HepG2 (cell line): Measurements from ENCODE around the gene MAP1LC3B. TPM values are rescaled to one million over a fixed set of nuclear protein-coding genes. Genes with fewer than 3 reads are reported as not detected.

Experiments
- ATAC-seq: fragments of 200-7000 bp; cut with Tn5 transposase; 3 replicates; pipeline ENCODE4 v1.9.1; 2020; ENCODE audit warnings: mild to moderate bottlenecking, moderate library complexity
- BruUV-seq: library from RNA; stranded (reverse); fragments of 400-500 nt; replicated peaks from 2 replicates; lab custom pipeline; 2021; lab: Mats Ljungman, UMichigan
- CTCF ChIA-PET: fragments of 300-600 bp; formaldehyde crosslinking; extraction: SDS; loops from one replicate; lab custom pipeline; 2021; ENCODE audit warnings: low total read pairs, inconsistent platforms, low intra/inter-chr PET ratio; lab: Yijun Ruan, JAX
- POLR2A ChIA-PET: fragments of 350-600 bp; sonication (Branson Sonifier 250); formaldehyde crosslinking; loops from one replicate; lab custom pipeline; 2020; ENCODE audit warnings: antibody characterized with exemption, inconsistent platforms; lab: Yijun Ruan, JAX
- DNase-seq: peaks from one replicate; pipeline ENCODE4 v3.0.0-alpha.2; 2015; ENCODE audit warnings: low spot score
- FAIRE-seq: peaks from 3 replicates; lab custom pipeline; 2011; peaks lifted over from hg19 to GRCh38; lab: Jason Lieb, UNC
- H2AFZ ChIP-seq: one replicate; pipeline ENCODE4 v1.6.1; 2011; ENCODE audit warnings: low read length, inconsistent platforms
- H3K27ac ChIP-seq: fragments of 300-600 bp; 3 replicates; pipeline ENCODE4 v1.8.0; 2011; ENCODE audit warnings: mixed run types, mild to moderate bottlenecking, mixed read lengths, low read length, inconsistent platforms; ENCODE audit not compliant: insufficient read depth; ENCODE audit errors: extremely low read length
- H3K27me3 ChIP-seq, 2 experiments: fragments of 200-600 bp in 1 of 2; 2 replicates in 1 of 2; 3 replicates in 1 of 2; pipeline versions ENCODE4 v1.6.0 to v1.8.0; 2011; ENCODE audit warnings: low read length in 2 of 2, mild to moderate bottlenecking in 2 of 2, moderate library complexity in 2 of 2, inconsistent platforms in 1 of 2; ENCODE audit not compliant: insufficient read depth in 2 of 2, control insufficient read depth in 1 of 2
- H3K36me3 ChIP-seq, 2 experiments: fragments of 200-600 bp in 1 of 2; replicated peaks in 1 of 2; 2 replicates in 1 of 2; 3 replicates in 1 of 2; pipeline versions ENCODE4 v1.5.1 to v1.8.0; 2011; ENCODE audit warnings: low read length in 2 of 2, inconsistent platforms in 1 of 2; ENCODE audit not compliant: insufficient read depth in 2 of 2, control insufficient read depth in 1 of 2
- H3K4me1 ChIP-seq: 2 replicates; pipeline ENCODE4 v1.5.1; 2012; ENCODE audit warnings: low read length, inconsistent platforms; ENCODE audit not compliant: insufficient read depth
- H3K4me2 ChIP-seq: 2 replicates; pipeline ENCODE4 v1.6.0; 2011; ENCODE audit warnings: low read depth, low read length, inconsistent platforms
- H3K4me3 ChIP-seq, 3 experiments: fragments of 200-600 bp in 1 of 3; sonication (generic), shearing (Covaris generic) in 1 of 3; replicated peaks in 1 of 3; 2 replicates each; pipeline ENCODE4 v1.5.1; 2011 to 2016; ENCODE audit warnings: low read length in 3 of 3, inconsistent platforms in 2 of 3, low read depth in 2 of 3, mild to moderate bottlenecking in 2 of 3, control low read depth in 1 of 3, mixed read lengths in 1 of 3; ENCODE audit not compliant: insufficient read depth in 1 of 3
- H3K79me2 ChIP-seq: one replicate; pipeline ENCODE4 v1.6.1; 2011; ENCODE audit warnings: low read length, inconsistent platforms; ENCODE audit not compliant: insufficient read depth
- H3K9ac ChIP-seq: 2 replicates; pipeline ENCODE4 v1.6.0; 2011; ENCODE audit warnings: mild to moderate bottlenecking, low read depth, low read length, inconsistent platforms; ENCODE audit not compliant: insufficient read depth
- H3K9me3 ChIP-seq: 2 replicates; pipeline ENCODE4 v1.5.1; 2012; ENCODE audit warnings: mild to moderate bottlenecking, low read length
- H4K20me1 ChIP-seq: 2 replicates; pipeline ENCODE4 v1.6.0; 2011; ENCODE audit warnings: inconsistent platforms, mild to moderate bottlenecking, low read length, moderate library complexity; ENCODE audit not compliant: insufficient read depth
- AGO2 ChIP-seq: fragments of 200-400 bp; formaldehyde crosslinking; optimal IDR thresholded peaks from 2 replicates; pipeline ENCODE3; 2017; ENCODE audit warnings: mild to moderate bottlenecking, low read depth, low read length, moderate library complexity
- AKAP8 ChIP-seq: sonication (generic); formaldehyde crosslinking; IDR thresholded peaks from 2 replicates; pipeline ENCODE4 v1.5.1; 2020; ENCODE audit warnings: mild to moderate bottlenecking, missing genetic modification reagents
- ATF7-NPFF ChIP-seq: sonication (generic); formaldehyde crosslinking; IDR thresholded peaks from 2 replicates; pipeline ENCODE4 v1.8.1; 2023; ENCODE audit warnings: mild to moderate bottlenecking, low read depth, missing genetic modification reagents, moderate library complexity
- HNRNPH1 ChIP-seq: fragments of 200-400 bp; formaldehyde crosslinking; optimal IDR thresholded peaks from 2 replicates; pipeline ENCODE3; 2017; ENCODE audit warnings: mild to moderate bottlenecking, low read depth, low read length
- IKZF1 ChIP-seq: fragments of 450-650 bp; IDR thresholded peaks from 2 replicates; pipeline ENCODE4 v1.7.1; 2016
- POLR2A ChIP-seq, 2 experiments: IDR thresholded peaks; 2 replicates each; pipeline ENCODE4 v1.6.1; 2011; ENCODE audit warnings: low read depth in 2 of 2, low read length in 2 of 2, mild to moderate bottlenecking in 1 of 2, moderate library complexity in 1 of 2; ENCODE audit not compliant: insufficient read depth in 1 of 2
- POLR2AphosphoS5 ChIP-seq: IDR thresholded peaks from 2 replicates; pipeline ENCODE4 v1.6.1; 2012; ENCODE audit warnings: low read depth, low read length
- RBM22 ChIP-seq: fragments of 200-400 bp; formaldehyde crosslinking; optimal IDR thresholded peaks from 2 replicates; pipeline ENCODE3; 2017; ENCODE audit warnings: mild to moderate bottlenecking, low read length, moderate library complexity
- RCOR2 ChIP-seq: IDR thresholded peaks from 2 replicates; pipeline ENCODE4 v1.6.1; 2016; ENCODE audit warnings: missing biosample characterization, missing genetic modification reagents
- RELA ChIP-seq: sonication (generic); formaldehyde crosslinking; IDR thresholded peaks from 2 replicates; pipeline ENCODE4 v1.4.0; 2020; ENCODE audit warnings: missing genetic modification reagents
- SMC3 ChIP-seq: IDR thresholded peaks from 2 replicates; pipeline ENCODE4 v1.6.1; 2011; ENCODE audit warnings: low read length, improper control_type of control experiment
- TP53 ChIP-seq: sonication (generic); formaldehyde crosslinking; conservative IDR thresholded peaks from 2 replicates; pipeline ENCODE4 v1.4.0; 2020; ENCODE audit warnings: missing genetic modification reagents
- ZBTB38 ChIP-seq: sonication (generic); formaldehyde crosslinking; IDR thresholded peaks from 2 replicates; pipeline ENCODE4 v1.5.1; 2020; ENCODE audit warnings: mild to moderate bottlenecking, missing genetic modification reagents
- ZNF501 ChIP-seq: sonication (generic); formaldehyde crosslinking; IDR thresholded peaks from 2 replicates; pipeline ENCODE4 v1.5.1; 2020; ENCODE audit warnings: mild to moderate bottlenecking, moderate library complexity, missing genetic modification reagents
- ZNF678 ChIP-seq: sonication (generic); formaldehyde crosslinking; IDR thresholded peaks from 2 replicates; pipeline ENCODE4 v1.4.0; 2020; ENCODE audit warnings: mild to moderate bottlenecking, missing genetic modification reagents
- WGBS: methylation state at CpG from one replicate; pipeline ENCODE4 v1.1.6; 2017; ENCODE audit warnings: low lambda C conversion rate; 5-methylcytosine and 5-hydroxymethylcytosine counted together
- in situ Hi-C: cut with HindIII; loops from 2 replicates; pipeline ENCODE4 v1.10.0; 2017; ENCODE audit warnings: low pct_unique_long_range_greater_than_20kb; ENCODE audit not compliant: extremely low pct_ligation_motif_present
- intact Hi-C: fragments of 100-400 bp; cut with micrococcal nuclease; formaldehyde crosslinking; loops from one replicate; pipeline ENCODE4 v1.10.0; 2022; ENCODE audit not compliant: unreplicated experiment
- polyA plus RNA-seq, 8 experiments: library from polyadenylated mRNA; depleted of rRNA in 3 of 8; stranded (reverse) in 7 of 8; unstranded in 1 of 8; fragments of >200 nt; fragmentation: Illumina TruSeq in 4 of 8; extraction: Trizol in 4 of 8; gene quantifications; 2 replicates each; pipeline versions ENCODE4 v1.2.1 to v1.2.3, GENCODE V29; 2011 to 2016; ENCODE audit warnings: low read depth in 4 of 8, missing spikeins in 1 of 8, mixed read lengths in 1 of 8; ENCODE audit not compliant: insufficient read depth in 1 of 8
- total RNA-seq, 5 experiments: library from RNA; depleted of rRNA; stranded (reverse); fragments of >200 nt; fragmentation: Illumina TruSeq; extraction: Trizol; gene quantifications; 2 replicates each; pipeline ENCODE4 v1.2.3, GENCODE V29; 2016; ENCODE audit warnings: low read depth in 1 of 5
- TF ChIP-seq, protein P1 (sequence below): sonication (generic); formaldehyde crosslinking; IDR thresholded peaks from 2 replicates; pipeline ENCODE4 v1.5.0; 2020; ENCODE audit warnings: missing genetic modification reagents
- TF ChIP-seq, protein P2 (sequence below): sonication (generic); formaldehyde crosslinking; IDR thresholded peaks from 2 replicates; pipeline ENCODE4 v1.5.1; 2020; ENCODE audit warnings: mild to moderate bottlenecking, missing genetic modification reagents, moderate library complexity

MAP1LC3B gene
- total and polyA plus RNA-seq, 2 of the 13 experiments (the other 11 are each of a cell fraction or from before 2014, with no cell fraction given), result 15.7 to 37.4 TPM

DNA sequence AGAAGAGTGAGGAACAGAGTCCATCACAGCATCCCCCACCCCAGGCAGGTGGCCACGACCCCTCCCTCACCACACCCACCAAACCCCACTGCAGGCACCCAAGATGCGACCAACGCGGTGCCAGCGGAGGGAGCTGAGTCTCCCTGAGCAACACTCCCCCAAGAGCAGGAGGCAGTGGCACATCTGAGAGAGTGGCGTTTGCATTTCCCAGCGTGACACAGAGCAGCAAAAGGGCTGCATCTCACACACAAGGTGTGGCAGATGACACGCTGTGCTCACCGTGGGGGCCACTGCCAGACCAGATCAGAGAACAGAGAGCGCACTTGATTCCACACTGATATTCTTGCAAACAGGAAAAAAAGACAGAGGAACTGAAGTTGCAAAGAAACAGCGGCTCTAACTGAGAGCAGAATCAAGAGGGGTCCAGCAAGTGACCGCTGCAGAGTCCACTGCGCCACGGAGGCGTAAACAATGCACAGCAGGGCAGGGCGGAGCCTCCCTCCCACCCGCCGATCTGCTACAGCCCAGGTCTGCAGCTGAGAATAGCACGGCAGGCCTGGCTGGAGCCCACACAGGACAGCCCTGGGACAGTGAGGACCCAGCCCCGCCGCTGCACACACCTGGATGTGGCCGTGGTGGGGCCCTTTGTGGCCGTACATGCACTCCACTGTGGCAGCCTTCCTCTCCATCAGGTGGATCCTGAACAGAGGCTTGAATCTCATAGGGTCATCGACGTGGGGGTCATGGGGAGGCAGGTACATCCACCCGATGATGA is 49.0 kb upstream of the MAP1LC3B start (continued):
- TF ChIP-seq, protein P1, sequence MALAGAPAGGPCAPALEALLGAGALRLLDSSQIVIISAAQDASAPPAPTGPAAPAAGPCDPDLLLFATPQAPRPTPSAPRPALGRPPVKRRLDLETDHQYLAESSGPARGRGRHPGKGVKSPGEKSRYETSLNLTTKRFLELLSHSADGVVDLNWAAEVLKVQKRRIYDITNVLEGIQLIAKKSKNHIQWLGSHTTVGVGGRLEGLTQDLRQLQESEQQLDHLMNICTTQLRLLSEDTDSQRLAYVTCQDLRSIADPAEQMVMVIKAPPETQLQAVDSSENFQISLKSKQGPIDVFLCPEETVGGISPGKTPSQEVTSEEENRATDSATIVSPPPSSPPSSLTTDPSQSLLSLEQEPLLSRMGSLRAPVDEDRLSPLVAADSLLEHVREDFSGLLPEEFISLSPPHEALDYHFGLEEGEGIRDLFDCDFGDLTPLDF (CRISPR knock-in tag), result no peak
- TF ChIP-seq ZBTB38 (CRISPR knock-in tag) (peak; percentile 94), AKAP8 (CRISPR knock-in tag) (0 out of 2 replicates have a peak, but pooled peaks have one; percentile 75), RCOR2 (CRISPR knock-in tag) (no peak)

- no peak overlapping the region for H3K9ac ChIP-seq
- ATAC-seq (peak; percentile 5), DNase-seq (no peak), FAIRE-seq (no peak)
- no peak overlapping the region for H3K4me3 ChIP-seq
- 90% methylated on average over 10 of the region's 11 CpGs for WGBS
- H3K27me3 ChIP-seq, result no peaks in the 10 kb centered on the region
- POLR2A ChIA-PET, result interaction anchor here (0.7 to 1.2 kb wide), 3 partner anchors 12 to 39 kb away, joined by 3 read pairs; partner anchors contain the start of gene C16orf95
- CTCF ChIA-PET, result no interaction called here
- no peak overlapping the region for H3K27ac ChIP-seq
- H3K4me1 ChIP-seq, result no peaks in the 10 kb centered on the region
- peaks cover 88% of the 10 kb centered on the region for H4K20me1 ChIP-seq
- BruUV-seq, result no TSS peak
- in situ Hi-C loops, result no loop called here
- intact Hi-C loops, result no loop called here
- no peaks in the 10 kb centered on the region for H3K9me3 ChIP-seq
- no peak overlapping the region for H2AFZ ChIP-seq
- H3K79me2 ChIP-seq, result peaks cover 79% of the 10 kb centered on the region
- H3K4me2 ChIP-seq, result no peak overlapping the region
- peaks cover 67 to 90% of the 10 kb centered on the region in 2 experiments for H3K36me3 ChIP-seq
- TF ChIP-seq HNRNPH1, result no peak
- TF ChIP-seq ZNF501, result no peak
- peak; percentile 79; the same call in 1 of the 2 replicates for TF ChIP-seq AKAP8 (CRISPR knock-in tag)
- TF ChIP-seq RELA (CRISPR knock-in tag), result no peak
- TF ChIP-seq, protein P2, sequence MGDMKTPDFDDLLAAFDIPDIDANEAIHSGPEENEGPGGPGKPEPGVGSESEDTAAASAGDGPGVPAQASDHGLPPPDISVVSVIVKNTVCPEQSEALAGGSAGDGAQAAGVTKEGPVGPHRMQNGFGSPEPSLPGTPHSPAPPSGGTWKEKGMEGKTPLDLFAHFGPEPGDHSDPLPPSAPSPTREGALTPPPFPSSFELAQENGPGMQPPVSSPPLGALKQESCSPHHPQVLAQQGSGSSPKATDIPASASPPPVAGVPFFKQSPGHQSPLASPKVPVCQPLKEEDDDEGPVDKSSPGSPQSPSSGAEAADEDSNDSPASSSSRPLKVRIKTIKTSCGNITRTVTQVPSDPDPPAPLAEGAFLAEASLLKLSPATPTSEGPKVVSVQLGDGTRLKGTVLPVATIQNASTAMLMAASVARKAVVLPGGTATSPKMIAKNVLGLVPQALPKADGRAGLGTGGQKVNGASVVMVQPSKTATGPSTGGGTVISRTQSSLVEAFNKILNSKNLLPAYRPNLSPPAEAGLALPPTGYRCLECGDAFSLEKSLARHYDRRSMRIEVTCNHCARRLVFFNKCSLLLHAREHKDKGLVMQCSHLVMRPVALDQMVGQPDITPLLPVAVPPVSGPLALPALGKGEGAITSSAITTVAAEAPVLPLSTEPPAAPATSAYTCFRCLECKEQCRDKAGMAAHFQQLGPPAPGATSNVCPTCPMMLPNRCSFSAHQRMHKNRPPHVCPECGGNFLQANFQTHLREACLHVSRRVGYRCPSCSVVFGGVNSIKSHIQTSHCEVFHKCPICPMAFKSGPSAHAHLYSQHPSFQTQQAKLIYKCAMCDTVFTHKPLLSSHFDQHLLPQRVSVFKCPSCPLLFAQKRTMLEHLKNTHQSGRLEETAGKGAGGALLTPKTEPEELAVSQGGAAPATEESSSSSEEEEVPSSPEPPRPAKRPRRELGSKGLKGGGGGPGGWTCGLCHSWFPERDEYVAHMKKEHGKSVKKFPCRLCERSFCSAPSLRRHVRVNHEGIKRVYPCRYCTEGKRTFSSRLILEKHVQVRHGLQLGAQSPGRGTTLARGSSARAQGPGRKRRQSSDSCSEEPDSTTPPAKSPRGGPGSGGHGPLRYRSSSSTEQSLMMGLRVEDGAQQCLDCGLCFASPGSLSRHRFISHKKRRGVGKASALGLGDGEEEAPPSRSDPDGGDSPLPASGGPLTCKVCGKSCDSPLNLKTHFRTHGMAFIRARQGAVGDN, result peak; percentile 36
- TF ChIP-seq IKZF1, result no peak
- no peak for TF ChIP-seq SMC3
- no peak; the same call in 1 of the 2 replicates for TF ChIP-seq POLR2AphosphoS5
- TF ChIP-seq ATF7-NPFF (CRISPR knock-in tag), result no peak
- TF ChIP-seq RBM22, result peak; percentile 74
- peak; percentile 88 for TF ChIP-seq AGO2
- TF ChIP-seq ZNF678 (CRISPR knock-in tag), result no peak
- TF ChIP-seq POLR2A (IDR thresholded peaks at IDR 0.05; ENCODE audit: insufficient read depth in 1 of 2, low read depth in 2 of 2, low read length in 2 of 2), result 0 out of 4 replicates have a peak, but pooled peaks of 1 of the 2 experiments have one; percentile 13
- TF ChIP-seq TP53, result no peak
These were observed 48.4 kb upstream of the MAP1LC3B start for GRCh38 chr16:87343753-87344050.
